ENCODE results near the gene ITIH1.
A peak's percentile ranks its signal among the peaks of the same experiment; 100 is the strongest.

ITIH1 gene

DNA sequence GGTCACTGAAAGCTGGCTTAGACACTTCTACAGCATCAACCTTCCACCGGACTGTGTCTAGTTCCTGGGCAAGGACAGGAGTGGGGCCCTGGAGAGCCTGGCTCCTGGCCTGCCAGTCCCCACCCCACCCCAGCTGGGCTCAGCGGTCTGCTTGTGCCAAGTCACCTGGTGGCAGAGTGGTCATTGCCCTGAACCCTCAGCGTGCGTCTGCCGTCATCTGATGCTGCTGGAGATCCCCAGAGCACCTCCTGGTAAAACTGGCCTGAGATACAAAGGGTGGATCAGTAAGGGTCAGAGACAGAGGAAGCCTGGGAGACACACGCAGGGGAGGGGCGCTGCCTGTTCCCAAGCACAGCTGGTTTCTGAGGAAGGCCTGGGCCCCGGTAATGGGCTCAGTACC lies 36.4 kb downstream of the ITIH1 start:
- no peak for DNase-seq (ENCODE audit: low spot score)

DNA sequence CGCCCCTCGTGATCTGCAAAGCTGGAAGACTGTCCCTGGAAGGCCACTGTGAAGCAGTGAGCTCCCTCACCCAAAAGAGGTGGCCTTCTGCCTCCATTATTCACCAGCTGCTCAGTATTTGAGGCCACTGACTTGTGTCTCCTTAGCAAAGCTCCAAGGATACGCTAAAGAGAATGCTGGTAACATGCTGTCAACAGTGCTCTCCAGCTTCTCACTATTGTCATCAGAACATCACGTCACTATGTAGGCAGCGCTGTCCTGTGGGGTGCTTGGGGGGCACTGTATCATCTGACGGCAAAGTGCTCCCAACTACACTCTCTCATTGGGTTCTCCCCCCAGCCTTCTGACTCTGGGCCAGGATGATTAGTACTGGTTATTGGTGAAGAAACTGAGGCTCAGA lies 38.8 kb downstream of the ITIH1 start:
- DNase-seq (ENCODE audit: low spot score), result no peak

DNA sequence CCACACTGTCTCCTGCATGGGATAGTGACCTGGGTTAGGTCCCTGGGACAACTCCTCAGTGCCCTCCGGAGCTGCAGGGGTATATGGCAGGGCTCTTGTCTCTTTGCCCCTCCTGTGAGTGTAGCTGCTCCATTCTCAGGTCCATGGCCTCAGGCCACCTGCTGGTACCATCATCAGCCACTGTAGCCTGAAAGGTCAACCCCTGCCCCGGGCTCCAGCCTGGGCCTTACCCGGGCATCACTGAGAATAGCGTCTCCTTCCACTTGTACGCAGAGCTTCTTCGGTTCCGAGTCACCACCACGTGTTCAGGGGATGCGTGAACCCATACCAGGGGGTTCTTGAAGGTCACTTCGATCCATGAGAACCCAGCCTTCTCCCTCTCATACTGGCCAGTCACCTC lies 39.3 kb downstream of the ITIH1 start:
- DNase-seq (ENCODE audit: low spot score), result no peak

DNA sequence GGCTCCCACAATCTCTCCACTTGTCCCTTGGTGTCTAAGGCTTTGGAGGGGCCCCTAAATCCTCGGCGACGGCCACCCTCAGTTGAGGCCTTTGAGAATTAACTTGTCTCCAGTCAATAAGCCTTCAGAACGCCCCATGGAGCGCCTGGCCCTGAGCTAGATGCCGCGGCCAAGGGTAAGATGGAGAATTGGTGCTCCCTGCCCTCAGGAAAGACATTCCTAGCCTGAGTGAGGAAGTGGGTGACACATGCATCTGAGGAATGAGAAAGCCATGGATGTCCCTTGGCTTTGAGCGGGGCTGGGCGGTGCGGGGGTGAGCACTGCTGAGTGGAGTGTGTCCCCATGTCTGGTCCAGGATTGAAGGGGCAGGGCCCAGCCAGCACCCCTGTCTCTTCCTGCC lies 39.8 kb downstream of the ITIH1 start:
- DNase-seq (ENCODE audit: low spot score), result no peak

DNA sequence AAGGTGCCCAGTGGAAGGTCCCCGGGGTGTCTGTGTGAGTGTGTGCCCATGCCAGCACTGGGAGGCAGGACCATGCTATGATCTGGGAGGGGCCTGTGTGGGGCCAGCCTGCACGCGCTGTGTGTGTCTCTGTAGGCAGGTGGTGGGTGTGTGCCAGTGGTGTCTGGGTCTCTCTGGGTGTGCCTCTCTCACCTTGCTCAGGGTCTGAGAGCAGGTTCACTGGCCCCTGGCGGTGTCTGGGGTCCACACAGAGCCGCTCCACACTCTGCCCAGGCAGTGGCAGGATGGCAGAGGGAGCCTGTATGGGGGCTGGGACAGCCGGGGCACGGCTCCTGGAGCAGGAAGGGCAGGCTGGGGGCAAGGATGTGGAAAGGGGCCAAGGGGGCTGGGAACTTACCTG lies 40.5 kb downstream of the ITIH1 start:
- DNase-seq (ENCODE audit: low spot score), result no peak

DNA sequence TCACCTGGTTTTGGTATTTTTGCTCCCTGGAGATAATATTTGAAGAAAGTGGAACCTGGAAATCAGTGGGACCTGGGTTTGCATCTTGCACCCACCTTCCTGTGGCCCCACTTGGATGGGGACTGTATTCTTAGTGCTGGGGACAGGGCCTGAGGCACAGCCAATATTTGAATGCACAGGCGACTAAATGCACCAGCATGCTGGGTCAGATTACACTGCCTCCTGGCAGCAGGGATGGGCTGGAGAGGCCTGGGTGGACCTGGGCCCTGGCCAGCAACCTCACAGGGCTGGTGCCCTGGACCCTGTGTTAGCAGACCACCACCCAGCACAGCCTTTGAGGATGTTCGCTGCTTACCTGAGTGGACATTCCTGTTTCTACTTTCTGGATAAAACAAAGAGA lies 42.5 kb downstream of the ITIH1 start:
- no peak for DNase-seq (ENCODE audit: low spot score)

DNA sequence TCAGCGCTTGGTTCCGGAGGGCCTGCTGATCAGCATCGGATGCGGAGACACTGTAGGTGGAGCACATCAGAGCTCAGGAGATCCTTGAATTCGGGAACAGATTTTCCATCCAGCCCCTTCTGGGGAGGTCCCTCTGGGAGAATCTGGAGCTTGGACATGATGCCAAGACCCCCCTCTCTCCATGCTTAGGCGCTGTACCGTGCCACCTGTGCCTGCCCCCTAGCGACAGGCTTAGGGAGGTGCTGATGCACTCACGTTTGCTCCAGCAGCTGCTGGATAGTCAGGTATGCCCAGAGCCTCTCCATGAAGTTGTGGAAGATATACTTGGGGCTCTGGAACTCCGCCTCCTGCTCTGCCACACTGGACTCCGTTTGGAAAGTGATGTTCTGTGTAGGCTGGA lies 43.3 kb downstream of the ITIH1 start:
- DNase-seq (ENCODE audit: low spot score), result peak; percentile 40

DNA sequence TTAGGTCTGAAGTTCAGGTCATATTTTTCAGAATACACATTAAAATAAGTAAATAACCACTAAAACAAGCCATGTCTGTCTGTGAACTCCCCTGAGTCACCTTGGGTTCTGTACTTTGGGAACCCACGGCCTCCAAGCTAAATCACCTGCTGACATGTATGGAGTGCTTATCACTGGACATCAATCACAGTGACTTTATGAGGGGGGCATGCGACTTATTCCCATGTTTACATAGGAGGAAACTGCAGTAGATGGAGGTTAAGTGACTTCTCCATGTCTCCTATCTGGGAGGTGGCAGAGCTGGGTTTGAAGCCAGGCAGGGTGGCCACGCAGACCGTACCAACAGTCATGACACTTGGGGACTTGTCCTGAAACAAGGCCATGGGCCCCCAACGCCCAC lies 45.0 kb downstream of the ITIH1 start:
- no peak for DNase-seq (ENCODE audit: low spot score)

DNA sequence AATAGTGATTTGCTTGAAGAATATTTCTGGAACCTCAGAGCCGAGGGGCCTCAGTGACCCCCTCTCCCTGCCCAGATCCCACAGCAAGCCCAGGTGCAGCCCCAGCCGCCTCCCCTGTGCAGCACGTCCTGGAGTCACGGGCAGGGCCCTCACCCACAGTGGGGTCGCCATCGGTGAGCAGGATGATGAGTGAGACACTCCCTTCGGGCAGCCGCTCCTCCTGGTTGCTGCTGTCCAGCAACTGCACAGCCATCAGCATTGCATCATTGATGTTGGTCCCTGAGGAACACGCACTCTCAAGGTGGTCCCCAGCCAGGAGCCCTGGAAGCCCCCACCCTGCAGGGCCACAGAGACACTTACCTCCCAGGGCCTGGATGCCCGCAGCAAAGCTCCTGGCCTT lies 46.6 kb downstream of the ITIH1 start:
- DNase-seq (ENCODE audit: low spot score), result no peak

DNA sequence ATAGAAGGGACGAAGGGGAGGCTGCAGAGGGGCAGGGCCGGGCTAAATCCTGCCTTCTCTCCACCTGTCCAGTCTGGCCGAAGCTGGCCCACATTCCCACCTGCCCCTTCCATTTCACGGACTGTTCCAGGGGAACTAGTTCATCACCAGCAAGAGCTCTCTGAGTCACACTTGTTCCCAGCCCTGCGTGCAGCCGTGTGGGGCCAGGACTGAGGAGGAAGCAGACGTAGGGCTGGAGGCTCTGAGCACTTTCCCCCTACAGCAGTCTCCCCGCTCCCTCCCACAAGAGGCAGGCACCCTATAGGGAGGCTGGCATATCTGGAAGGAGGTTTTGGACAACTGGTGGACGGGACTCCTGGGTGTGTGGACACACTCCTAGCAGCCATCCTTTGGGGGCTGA lies 50.0 kb downstream of the ITIH1 start:
- DNase-seq (ENCODE audit: low spot score), result no peak

DNA sequence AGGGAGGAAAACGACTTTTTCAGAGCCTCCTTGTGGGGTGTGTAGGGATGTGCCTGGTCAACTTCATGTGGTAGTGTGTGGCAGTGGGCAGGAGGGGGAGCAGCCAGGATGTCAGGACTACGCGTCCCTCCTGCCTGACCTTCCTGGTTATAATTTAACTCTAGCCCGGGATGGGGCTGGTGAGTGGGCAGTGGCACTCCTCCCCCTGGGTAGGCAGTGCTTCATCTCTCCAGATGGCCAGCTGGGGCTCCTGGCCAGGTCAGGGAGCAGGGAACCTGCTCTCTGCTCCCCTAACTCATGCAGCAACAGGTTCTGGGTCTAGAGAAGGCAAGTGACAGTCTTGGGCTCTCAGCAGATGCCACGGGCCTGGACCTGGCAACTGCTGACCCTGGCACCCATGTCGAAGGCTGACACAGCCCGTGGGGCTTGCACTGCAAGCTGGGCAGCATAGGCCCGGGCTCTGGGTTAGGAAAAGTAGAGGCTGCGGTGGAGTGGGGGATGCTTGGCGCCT lies 50.5 kb downstream of the ITIH1 start:
- DNase-seq (ENCODE audit: low spot score), result no peak

DNA sequence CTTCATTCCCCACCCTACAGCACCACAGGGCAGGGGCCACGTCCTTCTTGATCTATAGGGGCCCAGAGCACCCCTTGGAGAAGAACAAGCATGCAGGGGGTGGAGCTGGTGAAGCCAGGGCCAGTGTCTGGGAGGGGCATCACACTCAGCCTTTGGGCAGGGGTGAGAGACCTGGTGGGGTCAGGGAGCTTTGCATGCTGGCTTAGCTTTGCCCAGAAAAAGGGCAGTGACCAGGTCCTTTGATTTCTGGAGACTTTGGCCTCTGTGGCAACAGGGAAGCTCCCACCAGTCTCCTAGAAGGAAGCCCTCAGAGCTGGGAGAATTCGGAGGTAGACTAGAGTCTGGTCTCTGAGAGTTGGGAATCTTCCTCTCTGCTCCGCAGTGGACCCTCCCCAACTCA lies 52.1 kb downstream of the ITIH1 start:
- DNase-seq (ENCODE audit: low spot score), result no peak

DNA sequence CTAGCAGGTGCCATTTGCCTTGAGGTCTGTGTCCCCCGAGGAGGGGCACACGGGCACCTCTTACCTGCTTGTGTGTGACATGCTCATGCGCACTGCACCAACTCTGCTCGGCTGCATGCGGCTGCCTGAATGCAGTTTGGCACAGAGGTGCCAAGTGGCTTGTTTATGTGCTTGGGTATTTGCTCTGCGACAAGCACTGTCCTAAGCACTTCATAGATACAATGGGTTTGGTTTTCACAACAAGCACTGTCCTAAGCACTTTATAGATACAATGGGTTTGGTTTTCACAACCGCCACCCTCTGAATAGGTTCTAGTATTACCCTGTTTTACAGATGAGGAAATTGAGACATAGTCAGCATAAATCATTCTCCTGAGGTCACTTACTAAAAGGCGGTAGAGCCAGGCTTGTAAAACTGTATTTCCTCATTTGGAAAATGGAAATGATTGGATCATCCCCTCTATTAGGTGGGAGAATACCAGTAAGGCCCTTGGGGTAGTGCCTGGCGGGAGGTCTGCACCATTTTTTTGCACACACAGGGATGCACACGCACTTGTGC lies 52.6 kb downstream of the ITIH1 start:
- DNase-seq (ENCODE audit: low spot score), result no peak

DNA sequence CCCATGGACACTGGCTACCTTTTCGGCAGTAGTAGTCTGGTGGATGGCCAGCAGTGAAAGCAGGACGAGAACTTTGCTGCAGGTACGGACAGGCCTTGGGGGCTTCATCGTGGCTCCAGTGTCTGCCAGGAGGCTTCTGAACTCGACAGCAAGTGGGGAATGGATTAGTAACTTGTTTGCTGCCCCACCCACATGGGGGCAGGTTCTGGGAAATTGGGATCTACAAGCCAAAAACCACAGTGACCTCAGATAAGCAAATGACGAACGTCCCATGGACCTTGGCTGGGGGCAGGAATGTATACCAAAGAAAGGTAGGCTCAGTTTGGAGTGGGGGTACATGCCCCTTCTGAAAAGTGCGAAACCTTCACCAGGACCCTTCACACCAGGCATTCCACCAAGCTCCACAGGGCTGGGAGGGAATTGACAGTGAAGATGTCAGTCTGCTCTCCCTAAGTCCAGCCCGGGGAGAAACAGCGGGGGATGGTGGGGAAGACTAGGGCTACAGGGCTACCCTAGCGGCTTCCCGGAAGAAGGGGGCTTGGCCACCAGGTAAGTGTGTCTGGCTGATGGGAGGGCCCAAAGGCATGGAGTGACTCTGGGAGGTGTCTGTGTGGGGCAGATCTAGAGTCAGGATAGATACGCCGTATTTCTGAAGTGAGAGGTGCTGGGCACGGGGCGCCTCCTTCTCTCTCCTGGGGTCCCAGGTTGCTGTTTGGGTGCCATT lies 53.3 kb downstream of the ITIH1 start, which contains the start of gene ITIH4:
Gene ITIH4, minus strand, starts transcription at position 138 of the 724 bp plus-strand sequence. Its CDS starts 30 bp downstream, at position 108.
- no peak for DNase-seq (ENCODE audit: low spot score)

DNA sequence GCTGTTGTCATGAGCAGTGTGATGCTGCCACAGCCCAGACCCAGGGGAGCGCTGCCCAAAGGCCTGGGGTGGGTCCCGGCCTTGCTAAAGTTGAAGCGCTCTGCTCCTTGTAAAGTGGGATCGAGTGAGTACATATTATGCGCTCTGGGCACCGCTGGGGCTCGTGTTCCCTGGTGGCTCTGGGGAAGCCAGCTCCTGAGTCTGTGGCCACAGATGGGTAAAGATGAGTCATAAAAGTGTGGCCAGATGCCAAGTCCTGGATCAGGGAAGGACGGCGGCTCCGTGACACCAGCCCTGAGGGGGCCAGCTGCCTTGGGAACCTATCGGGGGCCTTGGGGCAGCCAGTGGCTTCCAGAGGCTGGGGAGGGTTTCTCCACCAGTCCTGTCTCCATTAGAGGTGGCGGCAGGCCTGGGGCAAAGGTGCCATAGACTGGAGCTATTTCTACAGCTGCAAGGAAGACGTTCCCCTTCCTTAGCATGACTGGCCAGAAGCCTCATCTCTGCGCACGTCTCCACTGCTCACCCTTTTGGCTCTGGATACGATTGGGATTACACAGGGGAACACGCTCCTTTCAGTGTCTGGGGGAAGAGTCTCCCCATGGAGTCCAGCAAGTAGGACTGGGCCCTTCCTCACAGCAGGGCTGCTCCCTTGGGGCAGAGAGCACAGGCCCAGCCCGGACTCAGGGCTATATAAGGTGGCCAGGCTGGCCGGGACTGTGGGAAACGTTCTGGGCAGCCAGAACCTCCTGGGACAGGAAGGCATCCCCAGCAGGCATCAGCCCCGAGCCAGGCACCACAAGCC lies 54.3 kb downstream of the ITIH1 start:
- peak; percentile 23 for DNase-seq (ENCODE audit: low spot score)

DNA sequence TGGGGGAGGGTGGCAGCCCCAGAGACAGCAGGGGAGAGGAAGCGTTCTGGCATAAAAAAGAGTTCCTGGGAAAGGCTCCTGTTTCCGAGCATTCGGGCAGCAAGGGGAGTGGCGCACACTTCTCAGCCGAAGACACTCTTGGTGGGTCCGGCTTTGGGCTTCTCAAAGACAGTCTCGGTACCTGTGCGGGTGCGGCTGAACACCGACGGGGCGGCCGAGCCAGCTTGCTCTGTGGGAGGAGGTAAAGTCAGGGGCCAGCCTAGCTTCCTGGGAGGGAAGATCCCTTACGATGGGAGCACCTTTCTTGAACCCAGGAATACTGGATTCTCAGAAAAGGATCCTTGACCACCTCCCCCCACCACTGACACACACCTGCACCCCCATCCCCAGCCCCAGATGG lies 55.8 kb downstream of the ITIH1 start:
- no peak for DNase-seq (ENCODE audit: low spot score)

DNA sequence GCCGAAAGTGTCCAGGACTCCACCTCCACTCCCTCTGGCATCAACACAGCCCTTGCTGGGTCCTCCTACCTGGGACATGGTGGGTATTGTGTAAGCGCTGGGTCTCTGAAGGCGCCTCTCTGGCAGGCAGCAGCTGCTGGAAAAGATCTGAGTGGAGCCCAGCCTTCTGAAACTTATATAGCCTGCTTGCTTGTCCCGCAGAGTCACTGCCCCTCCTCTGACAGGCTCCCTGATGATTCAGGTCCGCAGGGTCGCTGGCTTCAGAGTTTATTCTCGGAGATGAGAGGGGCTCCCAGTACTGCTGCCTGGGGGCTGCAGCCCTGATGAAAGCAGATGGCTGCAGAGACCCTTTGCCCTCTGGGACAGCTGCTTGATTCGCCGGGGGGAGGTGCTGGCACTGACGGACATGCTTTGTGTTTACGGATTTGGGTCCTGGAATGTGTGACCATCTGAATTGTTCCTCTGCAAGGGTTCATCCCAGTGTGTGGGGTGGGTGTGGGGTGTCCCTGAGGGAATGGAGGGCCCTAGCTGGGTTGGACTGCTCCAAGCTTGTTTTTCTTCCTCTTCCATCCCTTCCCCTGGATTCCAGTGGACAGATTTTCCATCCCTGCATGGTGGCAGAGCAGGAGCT lies 57.6 kb downstream of the ITIH1 start, which contains the start of gene MUSTN1:
Gene MUSTN1, minus strand, starts transcription at position 149 of the 631 bp plus-strand sequence. Its CDS starts 71 bp downstream, at position 78.
- DNase-seq (ENCODE audit: low spot score), result no peak

DNA sequence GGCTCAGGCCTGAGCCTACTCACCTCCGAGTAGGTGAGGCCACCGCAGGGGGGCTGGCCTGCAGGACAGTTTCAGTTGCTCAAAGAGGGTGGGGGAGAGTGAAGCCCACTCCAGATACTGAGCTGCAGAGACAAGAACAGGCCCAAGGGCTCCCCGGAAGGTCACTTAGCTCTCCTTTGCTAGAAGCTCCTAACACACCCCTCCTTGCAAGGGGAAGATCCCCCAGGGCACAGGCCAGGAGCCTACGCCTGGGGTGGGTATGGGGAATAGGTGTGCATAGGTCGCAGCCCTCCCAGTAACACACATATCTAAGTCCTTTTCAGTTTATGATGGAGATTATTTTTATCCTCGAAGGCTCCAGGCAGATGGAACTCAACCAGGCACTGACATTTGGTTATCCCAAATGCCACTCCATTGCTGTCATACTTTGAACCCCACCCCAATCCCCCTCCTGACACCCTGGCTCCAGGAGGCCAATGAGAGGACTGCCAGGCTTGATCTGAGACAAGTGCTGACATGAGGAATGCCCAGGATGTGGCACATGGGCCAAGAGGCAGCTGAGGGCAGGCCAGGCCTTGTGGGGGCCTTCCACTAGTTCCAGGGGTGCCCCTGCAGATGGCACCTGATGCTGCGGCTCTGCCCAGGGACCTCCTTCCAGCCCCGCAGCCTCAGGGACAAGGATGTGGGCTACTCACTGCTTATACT lies 58.5 kb downstream of the ITIH1 start:
- DNase-seq (ENCODE audit: low spot score), result no peak

DNA sequence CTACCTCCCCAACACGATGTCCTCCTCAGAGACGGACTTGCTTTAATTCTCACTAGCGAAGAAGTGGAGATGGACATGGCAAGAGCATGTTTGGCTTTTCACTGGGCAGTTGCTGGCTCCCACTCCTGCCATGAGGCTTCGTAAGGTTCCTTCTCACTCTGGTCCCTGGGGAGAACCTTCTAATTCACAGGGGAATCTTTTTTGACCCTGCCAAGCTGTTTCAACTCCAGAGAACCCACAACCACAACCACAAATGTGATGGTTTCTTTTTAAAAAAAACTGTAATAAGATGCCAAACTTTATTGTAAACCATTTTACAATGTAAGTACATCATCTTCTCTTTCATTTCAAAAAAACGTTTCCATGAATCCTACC lies 59.1 kb downstream of the ITIH1 start:
- no peak for DNase-seq (ENCODE audit: low spot score)

DNA sequence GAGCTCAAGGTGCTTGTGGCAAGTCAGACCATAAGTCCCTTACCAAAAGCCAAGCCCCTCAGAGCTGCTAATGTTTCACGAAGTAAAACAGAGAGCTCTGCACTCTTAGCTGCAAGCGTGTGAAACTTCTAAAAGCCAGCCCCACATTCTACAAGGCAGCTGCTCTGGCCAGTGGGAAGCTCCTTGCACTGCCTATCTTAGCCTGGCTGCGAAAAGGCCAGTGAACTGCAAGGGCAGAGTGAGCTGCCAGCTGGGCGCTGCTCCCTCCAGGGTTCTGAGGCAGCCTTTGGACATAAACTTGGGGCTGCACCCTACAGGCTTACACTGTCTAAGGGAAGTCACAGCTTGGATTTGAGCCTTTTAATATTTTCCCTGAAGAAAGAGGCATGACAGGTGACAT lies 59.6 kb downstream of the ITIH1 start:
- no peak for DNase-seq (ENCODE audit: low spot score)

DNA sequence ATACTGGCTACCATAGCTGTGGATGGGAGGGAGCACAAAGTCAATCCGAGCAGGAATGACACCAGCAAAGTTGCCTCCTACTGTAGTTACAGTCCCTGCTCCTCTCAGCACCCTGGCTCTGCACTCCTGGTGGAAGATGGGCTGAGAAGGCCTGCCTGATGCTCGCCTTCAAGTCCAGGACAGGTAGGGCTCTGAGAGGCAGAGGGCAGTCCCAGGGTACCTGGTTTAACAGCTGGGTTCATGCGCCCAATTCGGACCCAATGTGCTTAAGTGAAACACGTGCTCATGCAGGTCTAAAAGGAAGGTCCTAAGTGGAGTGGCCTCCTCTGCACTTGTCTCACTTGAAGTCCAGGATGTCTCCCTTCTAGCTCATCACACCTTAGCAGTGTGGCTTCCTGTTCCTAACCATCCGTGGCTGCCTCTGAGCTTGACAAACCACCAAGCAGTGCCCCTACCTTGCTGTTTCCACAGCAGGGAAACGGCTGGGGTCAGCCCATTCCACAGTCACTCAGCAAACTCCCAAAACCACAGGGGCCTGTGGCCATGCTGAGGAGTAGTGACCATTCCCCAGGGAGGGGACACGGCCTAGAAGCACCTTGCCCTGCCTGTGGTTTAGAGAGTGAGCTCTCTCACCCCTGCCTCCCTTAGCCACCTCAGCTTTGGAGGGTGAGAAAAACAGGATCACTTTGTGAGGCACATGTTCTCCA lies 61.3 kb downstream of the ITIH1 start:
- no peak for DNase-seq (ENCODE audit: low spot score)
